ENCODE results near the gene PRR7. TPM values are rescaled to one million over a fixed set of nuclear protein-coding genes. Genes with fewer than 3 reads are reported as not detected.

The PRR7 gene
- total and polyA plus RNA-seq, 2 of the 13 experiments (the other 11 are each of a cell fraction or from before 2014, with no cell fraction given), result 4.8 to 5.0 TPM

DNA sequence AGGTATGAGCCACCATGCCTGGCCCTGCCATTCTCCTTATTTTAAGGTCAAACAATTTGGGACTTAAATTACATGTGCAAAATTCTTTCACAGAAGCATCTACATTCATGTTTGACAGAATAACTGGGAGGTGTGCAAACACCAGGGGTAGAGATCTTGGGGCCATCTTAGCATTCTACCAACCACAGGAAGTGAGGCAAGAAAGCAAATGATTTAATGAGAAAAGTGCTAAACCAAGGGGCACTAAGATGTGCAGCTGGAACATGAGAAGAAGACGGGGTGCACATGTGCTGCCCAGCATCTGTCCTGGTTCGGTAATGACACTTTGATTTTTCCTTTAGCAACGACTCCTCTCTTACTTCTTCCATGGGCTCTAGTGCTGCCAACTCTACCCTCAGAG, 36.0 kb upstream of the PRR7 start (continued):
- TF ChIP-seq, protein P1, sequence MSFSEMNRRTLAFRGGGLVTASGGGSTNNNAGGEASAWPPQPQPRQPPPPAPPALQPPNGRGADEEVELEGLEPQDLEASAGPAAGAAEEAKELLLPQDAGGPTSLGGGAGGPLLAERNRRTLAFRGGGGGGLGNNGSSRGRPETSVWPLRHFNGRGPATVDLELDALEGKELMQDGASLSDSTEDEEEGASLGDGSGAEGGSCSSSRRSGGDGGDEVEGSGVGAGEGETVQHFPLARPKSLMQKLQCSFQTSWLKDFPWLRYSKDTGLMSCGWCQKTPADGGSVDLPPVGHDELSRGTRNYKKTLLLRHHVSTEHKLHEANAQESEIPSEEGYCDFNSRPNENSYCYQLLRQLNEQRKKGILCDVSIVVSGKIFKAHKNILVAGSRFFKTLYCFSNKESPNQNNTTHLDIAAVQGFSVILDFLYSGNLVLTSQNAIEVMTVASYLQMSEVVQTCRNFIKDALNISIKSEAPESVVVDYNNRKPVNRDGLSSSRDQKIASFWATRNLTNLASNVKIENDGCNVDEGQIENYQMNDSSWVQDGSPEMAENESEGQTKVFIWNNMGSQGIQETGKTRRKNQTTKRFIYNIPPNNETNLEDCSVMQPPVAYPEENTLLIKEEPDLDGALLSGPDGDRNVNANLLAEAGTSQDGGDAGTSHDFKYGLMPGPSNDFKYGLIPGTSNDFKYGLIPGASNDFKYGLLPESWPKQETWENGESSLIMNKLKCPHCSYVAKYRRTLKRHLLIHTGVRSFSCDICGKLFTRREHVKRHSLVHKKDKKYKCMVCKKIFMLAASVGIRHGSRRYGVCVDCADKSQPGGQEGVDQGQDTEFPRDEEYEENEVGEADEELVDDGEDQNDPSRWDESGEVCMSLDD (CRISPR knock-in tag; IDR thresholded peaks at IDR 0.05; ENCODE audit: borderline replicate concordance), result no peak
- TF ChIP-seq ZNF263 (CRISPR knock-in tag; IDR thresholded peaks at IDR 0.05) (no peak), ZNF589 (CRISPR knock-in tag; conservative IDR thresholded peaks at IDR 0.05) (no peak), TOPORS (CRISPR knock-in tag; IDR thresholded peaks at IDR 0.05) (no peak), ZNF570 (CRISPR knock-in tag; IDR thresholded peaks at IDR 0.05; ENCODE audit: borderline replicate concordance) (no peak), CBX5 (CRISPR knock-in tag; IDR thresholded peaks at IDR 0.05; ENCODE audit: borderline replicate concordance) (no peak)
- TF ChIP-seq, protein P2, sequence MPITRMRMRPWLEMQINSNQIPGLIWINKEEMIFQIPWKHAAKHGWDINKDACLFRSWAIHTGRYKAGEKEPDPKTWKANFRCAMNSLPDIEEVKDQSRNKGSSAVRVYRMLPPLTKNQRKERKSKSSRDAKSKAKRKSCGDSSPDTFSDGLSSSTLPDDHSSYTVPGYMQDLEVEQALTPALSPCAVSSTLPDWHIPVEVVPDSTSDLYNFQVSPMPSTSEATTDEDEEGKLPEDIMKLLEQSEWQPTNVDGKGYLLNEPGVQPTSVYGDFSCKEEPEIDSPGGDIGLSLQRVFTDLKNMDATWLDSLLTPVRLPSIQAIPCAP (CRISPR knock-in tag; IDR thresholded peaks at IDR 0.05; ENCODE audit: low read depth), result no peak
- TF ChIP-seq, protein P3, sequence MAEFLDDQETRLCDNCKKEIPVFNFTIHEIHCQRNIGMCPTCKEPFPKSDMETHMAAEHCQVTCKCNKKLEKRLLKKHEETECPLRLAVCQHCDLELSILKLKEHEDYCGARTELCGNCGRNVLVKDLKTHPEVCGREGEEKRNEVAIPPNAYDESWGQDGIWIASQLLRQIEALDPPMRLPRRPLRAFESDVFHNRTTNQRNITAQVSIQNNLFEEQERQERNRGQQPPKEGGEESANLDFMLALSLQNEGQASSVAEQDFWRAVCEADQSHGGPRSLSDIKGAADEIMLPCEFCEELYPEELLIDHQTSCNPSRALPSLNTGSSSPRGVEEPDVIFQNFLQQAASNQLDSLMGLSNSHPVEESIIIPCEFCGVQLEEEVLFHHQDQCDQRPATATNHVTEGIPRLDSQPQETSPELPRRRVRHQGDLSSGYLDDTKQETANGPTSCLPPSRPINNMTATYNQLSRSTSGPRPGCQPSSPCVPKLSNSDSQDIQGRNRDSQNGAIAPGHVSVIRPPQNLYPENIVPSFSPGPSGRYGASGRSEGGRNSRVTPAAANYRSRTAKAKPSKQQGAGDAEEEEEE (CRISPR knock-in tag; IDR thresholded peaks at IDR 0.05; ENCODE audit: borderline replicate concordance), result no peak

Measured in HepG2 (cell line).